HEK293T (cell line): ENCODE results near the gene LARGE1.

Source experiments
- FOXA1 ChIP-seq: fragments of 450-650 bp; IDR thresholded peaks from 2 replicates; pipeline ENCODE4 v1.6.1; 2016; ENCODE audit warnings: mild to moderate bottlenecking
- FOXK2 ChIP-seq: fragments of 450-650 bp; IDR thresholded peaks from 2 replicates; pipeline ENCODE4 v1.6.1; 2016; ENCODE audit warnings: mild to moderate bottlenecking
- FOXM1 ChIP-seq: fragments of 450-650 bp; IDR thresholded peaks from 2 replicates; pipeline ENCODE4 v1.6.1; 2017; ENCODE audit warnings: mild to moderate bottlenecking, borderline replicate concordance
- HDGF ChIP-seq: fragments of 450-650 bp; IDR thresholded peaks from 2 replicates; pipeline ENCODE4 v1.6.1; 2017; ENCODE audit warnings: antibody characterized with exemption, borderline replicate concordance
- L3MBTL2 ChIP-seq: fragments of 450-650 bp; conservative IDR thresholded peaks from 2 replicates; pipeline ENCODE4 v1.6.1; 2016; ENCODE audit warnings: mild to moderate bottlenecking
- LEF1 ChIP-seq: fragments of 450-650 bp; IDR thresholded peaks from 2 replicates; pipeline ENCODE4 v1.6.1; 2017; ENCODE audit warnings: mild to moderate bottlenecking, borderline replicate concordance
- NFRKB ChIP-seq: fragments of 450-650 bp; IDR thresholded peaks from 2 replicates; pipeline ENCODE4 v1.6.1; 2016; ENCODE audit warnings: mild to moderate bottlenecking, moderate library complexity
- SP1 ChIP-seq: fragments of 450-650 bp; IDR thresholded peaks from 2 replicates; pipeline ENCODE4 v1.6.1; 2017
- SUZ12 ChIP-seq: fragments of 450-650 bp; IDR thresholded peaks from 2 replicates; pipeline ENCODE4 v1.6.1; 2016; ENCODE audit warnings: mild to moderate bottlenecking
- TARDBP ChIP-seq: fragments of 450-650 bp; IDR thresholded peaks from 2 replicates; pipeline ENCODE4 v1.6.1; 2016
- ZNF384 ChIP-seq: fragments of 450-650 bp; IDR thresholded peaks from 2 replicates; pipeline ENCODE4 v1.6.1; 2016

GRCh38 chr22:33303099-33303498 lies 617.2 kb downstream of the LARGE1 start:
- TF ChIP-seq HDGF, result no peak
- TF ChIP-seq NFRKB, result no peak
- no peak for TF ChIP-seq SP1
- no peak for TF ChIP-seq LEF1
- no peak for TF ChIP-seq L3MBTL2
- TF ChIP-seq SUZ12, result no peak
- no peak for TF ChIP-seq FOXK2
- no peak for TF ChIP-seq FOXA1
- TF ChIP-seq TARDBP, result no peak
- no peak for TF ChIP-seq FOXM1
- TF ChIP-seq ZNF384, result no peak
